GM20000 (cell line): ENCODE results near the gene SLF2.

Source experiments
- DNase-seq: peaks from one replicate; pipeline ENCODE4 v3.0.0; 2012; ENCODE audit warnings: low spot score
- TF ChIP-seq, protein P1 (sequence below): IDR thresholded peaks from 2 replicates; pipeline ENCODE4 v1.5.1; 2012; ENCODE audit warnings: mild to moderate bottlenecking, control low read depth; ENCODE audit errors: extremely low read depth, missing control alignments

SLF2 gene

GRCh38 chr10:100917071-100917470, 4.3 kb downstream of the SLF2 start:
- no peak for DNase-seq
- TF ChIP-seq, protein P1, sequence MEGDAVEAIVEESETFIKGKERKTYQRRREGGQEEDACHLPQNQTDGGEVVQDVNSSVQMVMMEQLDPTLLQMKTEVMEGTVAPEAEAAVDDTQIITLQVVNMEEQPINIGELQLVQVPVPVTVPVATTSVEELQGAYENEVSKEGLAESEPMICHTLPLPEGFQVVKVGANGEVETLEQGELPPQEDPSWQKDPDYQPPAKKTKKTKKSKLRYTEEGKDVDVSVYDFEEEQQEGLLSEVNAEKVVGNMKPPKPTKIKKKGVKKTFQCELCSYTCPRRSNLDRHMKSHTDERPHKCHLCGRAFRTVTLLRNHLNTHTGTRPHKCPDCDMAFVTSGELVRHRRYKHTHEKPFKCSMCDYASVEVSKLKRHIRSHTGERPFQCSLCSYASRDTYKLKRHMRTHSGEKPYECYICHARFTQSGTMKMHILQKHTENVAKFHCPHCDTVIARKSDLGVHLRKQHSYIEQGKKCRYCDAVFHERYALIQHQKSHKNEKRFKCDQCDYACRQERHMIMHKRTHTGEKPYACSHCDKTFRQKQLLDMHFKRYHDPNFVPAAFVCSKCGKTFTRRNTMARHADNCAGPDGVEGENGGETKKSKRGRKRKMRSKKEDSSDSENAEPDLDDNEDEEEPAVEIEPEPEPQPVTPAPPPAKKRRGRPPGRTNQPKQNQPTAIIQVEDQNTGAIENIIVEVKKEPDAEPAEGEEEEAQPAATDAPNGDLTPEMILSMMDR = no peak

- TF ChIP-seq, protein P1 = no peak
Measured at GRCh38 chr10:100923580-100923979, 10.8 kb downstream of the SLF2 start.

DNA sequence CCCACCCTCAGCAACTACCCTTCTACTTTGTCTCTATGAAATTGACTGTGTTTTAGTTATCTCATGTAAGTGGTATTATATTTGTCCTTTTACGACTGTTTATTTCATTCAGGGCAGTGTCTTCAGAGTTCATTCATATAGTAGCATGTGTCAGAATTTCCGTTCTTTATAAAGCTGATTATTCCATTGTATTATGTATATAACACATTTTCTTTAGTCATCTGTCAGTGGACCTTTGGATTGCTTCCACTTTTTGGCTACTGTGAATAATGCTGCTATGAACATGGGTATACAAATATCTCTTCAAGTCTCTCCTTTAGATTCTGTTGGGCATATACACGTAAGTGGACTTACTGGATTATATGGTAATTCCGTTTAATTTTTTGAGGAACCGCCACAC, 14.5 kb downstream of the SLF2 start:
- DNase-seq = no peak
- TF ChIP-seq, protein P1 = no peak

More at GRCh38 chr10:100923580-100923979, 10.8 kb downstream of the SLF2 start:
- no peak for DNase-seq

DNA sequence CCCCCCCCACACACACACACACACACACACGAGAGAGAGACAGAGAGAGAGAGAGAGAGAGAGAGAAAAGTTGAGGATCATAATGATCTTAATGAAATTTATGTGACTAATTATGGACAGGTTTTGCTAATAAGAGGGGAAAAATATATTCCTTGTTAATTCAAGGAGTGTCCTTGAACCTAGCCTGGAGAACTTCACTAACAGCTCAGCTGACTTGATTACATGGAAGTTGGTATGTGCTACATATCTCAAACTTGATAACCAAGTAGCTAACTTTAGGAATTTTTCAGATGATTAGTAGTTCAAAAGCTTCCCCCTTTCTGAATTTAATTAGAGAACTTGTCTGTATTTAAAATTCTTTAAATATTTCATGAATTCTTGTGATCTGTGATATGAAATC, 15.3 kb downstream of the SLF2 start:
- TF ChIP-seq, protein P1 = no peak
- no peak for DNase-seq

GRCh38 chr10:100930368-100930767, 17.6 kb downstream of the SLF2 start:
- TF ChIP-seq, protein P1 = no peak
- no peak for DNase-seq

GRCh38 chr10:100934084-100934659, 21.4 kb downstream of the SLF2 start:
- no peak for DNase-seq
- TF ChIP-seq, protein P1 = peak; percentile 33

DNA sequence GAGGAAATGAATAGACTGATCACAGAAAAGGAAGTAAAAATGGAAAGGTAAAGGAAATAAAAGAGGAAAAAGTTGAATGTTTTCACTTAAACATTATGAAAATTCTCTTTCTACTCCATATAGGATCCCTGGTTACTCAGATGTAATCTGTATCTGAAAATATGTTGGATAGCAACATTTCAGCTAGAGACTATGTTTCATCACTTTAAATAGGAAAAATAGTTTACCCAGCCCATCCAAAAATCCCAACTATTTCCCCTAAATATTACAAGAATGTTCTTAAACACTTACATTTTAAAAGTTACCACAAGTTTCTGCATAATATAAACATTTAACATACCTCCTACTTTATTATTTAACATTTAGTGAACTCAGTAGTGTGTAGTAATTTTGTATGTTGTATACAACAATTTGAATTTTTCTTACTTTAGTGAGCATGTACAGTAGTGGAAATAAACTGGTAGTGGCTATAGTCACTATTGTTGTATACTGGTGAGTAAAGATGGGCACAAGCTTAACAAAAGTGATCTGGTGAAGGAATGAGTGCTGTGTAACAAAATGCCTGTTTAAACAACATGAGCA, 27.1 kb downstream of the SLF2 start:
- TF ChIP-seq, protein P1 = no peak

More for the DNA sequence above, 27.1 kb downstream of the SLF2 start:
- no peak for DNase-seq
